RCC 7860 (cell line): ENCODE results near the gene PREX1.

ENCODE experiments used
- DNase-seq: peaks from one replicate; pipeline ENCODE4 v3.0.0-alpha.2; 2015; ENCODE audit warnings: low spot score
- FAIRE-seq: peaks from 2 replicates; lab custom pipeline; 2012; peaks lifted over from hg19 to GRCh38; lab: Jason Lieb, UNC

The PREX1 gene

GRCh38 chr20:48647858-48648257 is 179.9 kb downstream of the PREX1 start:
- DNase-seq (no peak), FAIRE-seq (no peak)

- no peak for FAIRE-seq
- no peak for DNase-seq
Measured at GRCh38 chr20:48645666-48646065, 182.1 kb downstream of the PREX1 start.

- no peak for FAIRE-seq
- no peak for DNase-seq
Measured at GRCh38 chr20:48644286-48644828, 183.4 kb downstream of the PREX1 start.

GRCh38 chr20:48642105-48642880 is 185.5 kb downstream of the PREX1 start:
- no peak for FAIRE-seq
- DNase-seq, result no peak

- DNase-seq (no peak), FAIRE-seq (no peak)
Measured at GRCh38 chr20:48640871-48641270, 186.9 kb downstream of the PREX1 start.

GRCh38 chr20:48639899-48640298 is 187.9 kb downstream of the PREX1 start:
- DNase-seq (no peak), FAIRE-seq (no peak)

GRCh38 chr20:48638546-48638945 is 189.3 kb downstream of the PREX1 start:
- peak; percentile 90 for FAIRE-seq
- DNase-seq, result peak; percentile 91

- DNase-seq (no peak), FAIRE-seq (no peak)
Measured at GRCh38 chr20:48637461-48637860, 190.3 kb downstream of the PREX1 start.

- FAIRE-seq (no peak), DNase-seq (no peak)
Measured at GRCh38 chr20:48636301-48636700, 191.5 kb downstream of the PREX1 start.

GRCh38 chr20:48635791-48636267 is 192.0 kb downstream of the PREX1 start:
- DNase-seq (peak; percentile 21), FAIRE-seq (no peak)

- DNase-seq (no peak), FAIRE-seq (no peak)
Measured at GRCh38 chr20:48635361-48635760, 192.4 kb downstream of the PREX1 start.

- DNase-seq, result no peak
- no peak for FAIRE-seq
Measured at GRCh38 chr20:48634641-48635040, 193.2 kb downstream of the PREX1 start.

- DNase-seq, result no peak
- FAIRE-seq, result no peak
Measured at GRCh38 chr20:48633620-48634257, 194.1 kb downstream of the PREX1 start.

GRCh38 chr20:48632825-48633619 is 194.8 kb downstream of the PREX1 start:
- DNase-seq, result no peak

GRCh38 chr20:48632017-48632824 is 195.6 kb downstream of the PREX1 start:
- FAIRE-seq, result no peak

More at GRCh38 chr20:48632825-48633619, 194.8 kb downstream of the PREX1 start:
- no peak for FAIRE-seq

GRCh38 chr20:48631114-48632016 is 196.4 kb downstream of the PREX1 start:
- FAIRE-seq, result no peak
- DNase-seq, result no peak

More at GRCh38 chr20:48632017-48632824, 195.6 kb downstream of the PREX1 start:
- no peak for DNase-seq

- no peak for FAIRE-seq
- DNase-seq, result no peak
Measured at GRCh38 chr20:48630342-48631075, 197.3 kb downstream of the PREX1 start.

GRCh38 chr20:48629960-48630315 is 197.9 kb downstream of the PREX1 start:
- FAIRE-seq (no peak), DNase-seq (no peak)
